ENCODE data around the gene CCDC85B. TPM values are rescaled to one million over a fixed set of nuclear protein-coding genes. Genes with fewer than 3 reads are reported as not detected.

The CCDC85B gene
- total and polyA plus RNA-seq, 2 experiments from 2014 or later: 15.1 to 41.6 TPM

GRCh38 chr11:65849771-65850216 lies 40.7 kb upstream of the CCDC85B start:
- Histone ChIP-seq H3K4me2 (no peak overlapping the region), H2AFZ (no peak overlapping the region), H4K20me1 (ENCODE audit: insufficient read depth, poor library complexity, severe bottlenecking) (peaks cover 12% of the 10 kb centered on the region), H3K27ac (no peak overlapping the region), H3K27me3 (no peaks in the 10 kb centered on the region), H3K36me3 (replicated peaks; ENCODE audit: insufficient read depth, low read depth) (no peaks in the 10 kb centered on the region), H3K4me1 (ENCODE audit: insufficient read depth) (peaks cover 18% of the 10 kb centered on the region), H3K4me3 (no peak overlapping the region), H3K9me3 (ENCODE audit: low read depth) (no peaks in the 10 kb centered on the region), H3K9me2 (replicated peaks; ENCODE audit: insufficient read depth) (no peaks in the 10 kb centered on the region), H3K79me2 (peaks cover 10% of the 10 kb centered on the region)
- WGBS (ENCODE audit: low lambda C conversion rate, missing lambda C conversion rate): 66% methylated on average over 12 of the region's 16 CpGs
- TF ChIP-seq CTCF (IDR thresholded peaks at IDR 0.05; ENCODE audit: poor library complexity) (no peak), EZH2 (IDR thresholded peaks at IDR 0.05; ENCODE audit: borderline replicate concordance) (no peak), EZH2phosphoT487 (IDR thresholded peaks at IDR 0.05; ENCODE audit: low read depth, severe bottlenecking, unreplicated experiment) (no peak)
- DNase-seq (ENCODE audit: low spot score): peak; percentile 5

- Histone ChIP-seq H3K79me2 (peaks cover 16% of the 10 kb centered on the region), H2AFZ (no peak overlapping the region), H3K4me2 (no peak overlapping the region), H3K9me2 (replicated peaks; ENCODE audit: insufficient read depth) (no peaks in the 10 kb centered on the region), H3K27me3 (no peaks in the 10 kb centered on the region), H3K36me3 (replicated peaks; ENCODE audit: insufficient read depth, low read depth) (no peaks in the 10 kb centered on the region), H3K4me1 (ENCODE audit: insufficient read depth) (peaks cover 25% of the 10 kb centered on the region), H3K27ac (no peak overlapping the region), H4K20me1 (ENCODE audit: insufficient read depth, poor library complexity, severe bottlenecking) (peaks cover 17% of the 10 kb centered on the region), H3K4me3 (no peak overlapping the region), H3K9me3 (ENCODE audit: low read depth) (no peaks in the 10 kb centered on the region)
- peak; percentile 7 for DNase-seq (ENCODE audit: low spot score)
- 88% methylated on average over 19 of the region's 20 CpGs for WGBS (ENCODE audit: low lambda C conversion rate, missing lambda C conversion rate)
- TF ChIP-seq EZH2phosphoT487 (IDR thresholded peaks at IDR 0.05; ENCODE audit: low read depth, severe bottlenecking, unreplicated experiment) (no peak), CTCF (IDR thresholded peaks at IDR 0.05; ENCODE audit: poor library complexity) (no peak), EZH2 (IDR thresholded peaks at IDR 0.05; ENCODE audit: borderline replicate concordance) (no peak)
Observed at GRCh38 chr11:65850217-65851082, 40.0 kb upstream of the CCDC85B start.

GRCh38 chr11:65851083-65851579 lies 39.3 kb upstream of the CCDC85B start:
- Histone ChIP-seq H3K4me3 (no peak overlapping the region), H2AFZ (no peak overlapping the region), H4K20me1 (ENCODE audit: insufficient read depth, poor library complexity, severe bottlenecking) (peaks cover 23% of the 10 kb centered on the region), H3K9me3 (ENCODE audit: low read depth) (no peaks in the 10 kb centered on the region), H3K27me3 (no peaks in the 10 kb centered on the region), H3K79me2 (peaks cover 23% of the 10 kb centered on the region), H3K27ac (no peak overlapping the region), H3K4me1 (ENCODE audit: insufficient read depth) (peaks cover 27% of the 10 kb centered on the region), H3K4me2 (no peak overlapping the region), H3K36me3 (replicated peaks; ENCODE audit: insufficient read depth, low read depth) (no peaks in the 10 kb centered on the region), H3K9me2 (replicated peaks; ENCODE audit: insufficient read depth) (no peaks in the 10 kb centered on the region)
- 84% methylated on average over 9 of the region's 14 CpGs for WGBS (ENCODE audit: low lambda C conversion rate, missing lambda C conversion rate)
- DNase-seq (ENCODE audit: low spot score): peak; percentile 16
- TF ChIP-seq EZH2phosphoT487 (IDR thresholded peaks at IDR 0.05; ENCODE audit: low read depth, severe bottlenecking, unreplicated experiment) (no peak), CTCF (IDR thresholded peaks at IDR 0.05; ENCODE audit: poor library complexity) (peak; percentile 39)
